Transverse colon (tissue), 3 donors: ENCODE data around the gene SMC4.

Experiments
- POLR2A ChIP-seq: fragments of 450-650 bp; IDR thresholded peaks from one replicate; pipeline ENCODE4 v1.6.1; 2016; ENCODE audit warnings: antibody characterized with exemption, mild to moderate bottlenecking, moderate library complexity
- TF ChIP-seq, protein P1 (sequence below), 5 experiments: fragments of 200-600 bp in 3 of 5; fragments of 450-650 bp in 2 of 5; sonication (generic) in 3 of 5; IDR thresholded peaks; 1 replicate in 2 of 5; 2 replicates in 3 of 5; pipeline ENCODE4 v1.5.1; 2016 to 2017; ENCODE audit warnings: antibody characterized with exemption in 5 of 5, inconsistent platforms in 3 of 5, mild to moderate bottlenecking in 2 of 5, moderate library complexity in 1 of 5

DNA sequence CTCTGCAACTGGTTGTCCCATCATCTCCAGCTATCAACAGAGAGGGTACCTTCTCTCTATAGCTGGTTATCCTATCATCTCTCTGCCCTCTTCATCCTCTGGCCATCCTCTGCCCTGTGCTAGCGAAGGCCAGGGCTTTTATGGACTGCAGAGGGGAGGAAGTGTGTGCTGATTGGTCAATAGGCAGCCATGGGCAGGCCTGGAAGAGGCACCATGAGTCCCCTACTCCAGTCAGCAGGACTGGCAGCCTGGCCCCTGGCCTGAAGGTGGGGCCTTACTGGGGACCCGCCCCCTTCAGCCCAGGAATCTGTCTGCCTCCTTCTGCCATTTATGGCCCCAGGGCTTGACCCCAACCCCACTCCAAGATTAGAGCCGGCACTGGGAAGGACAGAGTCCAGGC is 60.6 kb downstream of the SMC4 start:
- TF ChIP-seq, protein P1, sequence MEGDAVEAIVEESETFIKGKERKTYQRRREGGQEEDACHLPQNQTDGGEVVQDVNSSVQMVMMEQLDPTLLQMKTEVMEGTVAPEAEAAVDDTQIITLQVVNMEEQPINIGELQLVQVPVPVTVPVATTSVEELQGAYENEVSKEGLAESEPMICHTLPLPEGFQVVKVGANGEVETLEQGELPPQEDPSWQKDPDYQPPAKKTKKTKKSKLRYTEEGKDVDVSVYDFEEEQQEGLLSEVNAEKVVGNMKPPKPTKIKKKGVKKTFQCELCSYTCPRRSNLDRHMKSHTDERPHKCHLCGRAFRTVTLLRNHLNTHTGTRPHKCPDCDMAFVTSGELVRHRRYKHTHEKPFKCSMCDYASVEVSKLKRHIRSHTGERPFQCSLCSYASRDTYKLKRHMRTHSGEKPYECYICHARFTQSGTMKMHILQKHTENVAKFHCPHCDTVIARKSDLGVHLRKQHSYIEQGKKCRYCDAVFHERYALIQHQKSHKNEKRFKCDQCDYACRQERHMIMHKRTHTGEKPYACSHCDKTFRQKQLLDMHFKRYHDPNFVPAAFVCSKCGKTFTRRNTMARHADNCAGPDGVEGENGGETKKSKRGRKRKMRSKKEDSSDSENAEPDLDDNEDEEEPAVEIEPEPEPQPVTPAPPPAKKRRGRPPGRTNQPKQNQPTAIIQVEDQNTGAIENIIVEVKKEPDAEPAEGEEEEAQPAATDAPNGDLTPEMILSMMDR (IDR thresholded peaks at IDR 0.05): no peak
- TF ChIP-seq POLR2A: no peak
